GM12872 (cell line): ENCODE data around the gene GNG2.

ENCODE experiments used
- TF ChIP-seq, protein P1 (sequence below): IDR thresholded peaks from 3 replicates; pipeline ENCODE4 v1.5.1; 2011; ENCODE audit warnings: low read depth, mild to moderate bottlenecking, low read length, moderate library complexity; ENCODE audit not compliant: insufficient read depth

The GNG2 gene

DNA sequence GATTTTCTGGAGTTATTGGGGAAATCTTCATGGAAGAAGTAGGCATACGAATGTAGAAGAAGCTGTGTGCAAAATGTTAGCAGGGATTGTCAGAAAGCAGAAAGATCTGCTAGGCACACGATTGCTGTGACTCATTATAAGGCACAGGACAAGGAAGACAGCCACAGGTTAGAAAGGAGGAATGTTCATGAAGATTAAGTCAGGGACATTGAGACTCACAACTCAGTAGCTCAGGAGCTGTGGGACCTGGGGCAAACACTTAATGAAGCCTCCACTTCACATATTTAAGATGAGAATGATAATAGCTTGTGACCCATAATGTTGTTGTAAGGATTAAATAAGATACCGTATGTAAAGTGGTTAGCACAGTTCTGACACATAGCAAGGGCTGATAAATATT lies 102.3 kb downstream of the GNG2 start:
- TF ChIP-seq, protein P1, sequence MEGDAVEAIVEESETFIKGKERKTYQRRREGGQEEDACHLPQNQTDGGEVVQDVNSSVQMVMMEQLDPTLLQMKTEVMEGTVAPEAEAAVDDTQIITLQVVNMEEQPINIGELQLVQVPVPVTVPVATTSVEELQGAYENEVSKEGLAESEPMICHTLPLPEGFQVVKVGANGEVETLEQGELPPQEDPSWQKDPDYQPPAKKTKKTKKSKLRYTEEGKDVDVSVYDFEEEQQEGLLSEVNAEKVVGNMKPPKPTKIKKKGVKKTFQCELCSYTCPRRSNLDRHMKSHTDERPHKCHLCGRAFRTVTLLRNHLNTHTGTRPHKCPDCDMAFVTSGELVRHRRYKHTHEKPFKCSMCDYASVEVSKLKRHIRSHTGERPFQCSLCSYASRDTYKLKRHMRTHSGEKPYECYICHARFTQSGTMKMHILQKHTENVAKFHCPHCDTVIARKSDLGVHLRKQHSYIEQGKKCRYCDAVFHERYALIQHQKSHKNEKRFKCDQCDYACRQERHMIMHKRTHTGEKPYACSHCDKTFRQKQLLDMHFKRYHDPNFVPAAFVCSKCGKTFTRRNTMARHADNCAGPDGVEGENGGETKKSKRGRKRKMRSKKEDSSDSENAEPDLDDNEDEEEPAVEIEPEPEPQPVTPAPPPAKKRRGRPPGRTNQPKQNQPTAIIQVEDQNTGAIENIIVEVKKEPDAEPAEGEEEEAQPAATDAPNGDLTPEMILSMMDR: no peak

DNA sequence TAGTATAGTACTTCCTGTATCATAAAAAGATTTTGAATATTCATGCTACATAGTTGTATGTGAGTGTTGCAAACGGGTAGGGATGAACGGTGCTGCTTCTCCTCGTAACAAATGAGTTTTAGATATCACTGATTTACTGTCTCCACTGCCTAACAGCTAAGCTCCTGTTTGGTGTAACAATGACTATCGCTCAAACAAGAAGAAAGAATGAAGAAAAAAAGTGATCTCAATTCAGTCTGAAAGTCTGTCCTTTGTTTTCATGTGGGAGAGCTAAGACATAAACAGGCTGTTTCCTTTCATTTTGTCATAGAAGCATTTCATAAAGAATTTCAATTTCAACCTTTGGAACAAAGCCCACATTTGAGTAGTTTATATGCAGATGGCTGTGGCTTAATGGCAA lies 102.9 kb downstream of the GNG2 start:
- TF ChIP-seq, protein P1: no peak

DNA sequence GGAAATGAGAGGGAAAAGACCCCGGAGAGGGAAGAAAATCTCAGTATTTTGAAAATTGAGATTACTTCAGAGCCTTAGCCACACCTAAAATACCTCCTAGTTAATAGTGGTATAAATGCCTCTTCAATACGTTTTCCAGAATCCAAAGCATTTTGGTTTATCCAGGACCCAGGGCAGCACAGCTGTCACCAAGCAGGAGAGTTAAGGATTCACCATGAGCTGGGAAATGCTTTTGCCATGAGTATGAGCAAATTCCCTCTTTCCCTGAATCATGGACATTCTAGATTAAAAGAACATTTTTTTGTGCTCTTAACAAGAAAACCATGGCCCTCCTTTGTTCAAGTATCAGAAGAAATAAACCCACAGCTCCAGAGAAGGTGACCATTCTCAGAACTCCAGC lies 107.1 kb downstream of the GNG2 start:
- TF ChIP-seq, protein P1: no peak

DNA sequence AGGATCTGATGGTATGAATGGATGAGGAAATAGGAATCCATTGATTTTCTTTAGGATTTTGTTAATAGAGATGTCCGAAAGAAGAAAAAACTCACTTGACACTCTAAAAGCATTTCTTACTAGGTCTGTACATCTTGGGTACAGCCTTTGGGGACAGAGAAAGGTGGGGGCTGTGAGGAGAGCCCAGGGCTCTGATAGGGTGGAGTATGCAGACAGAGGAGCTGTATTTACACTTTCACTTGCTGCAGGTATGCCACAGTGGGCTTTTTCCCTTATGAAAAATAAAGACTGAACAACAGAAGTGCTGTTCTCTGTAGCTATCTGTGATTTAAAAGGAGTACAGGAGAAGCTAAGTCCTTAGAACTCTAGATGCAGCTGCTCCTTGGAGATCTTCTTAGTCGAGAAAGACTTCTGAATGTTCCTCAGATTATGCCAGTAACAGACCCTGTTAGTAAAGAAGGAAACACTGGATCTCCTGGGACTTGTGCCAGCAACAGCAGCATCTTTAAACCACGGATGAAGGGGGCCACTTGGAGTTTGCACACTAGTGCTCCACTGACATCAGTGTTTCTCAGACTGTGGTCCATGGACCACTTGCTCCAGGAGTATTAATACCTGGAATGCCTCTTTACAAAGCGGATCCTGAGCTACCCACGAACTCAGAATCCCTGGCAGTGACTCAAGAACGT lies 109.6 kb downstream of the GNG2 start:
- TF ChIP-seq, protein P1: no peak

DNA sequence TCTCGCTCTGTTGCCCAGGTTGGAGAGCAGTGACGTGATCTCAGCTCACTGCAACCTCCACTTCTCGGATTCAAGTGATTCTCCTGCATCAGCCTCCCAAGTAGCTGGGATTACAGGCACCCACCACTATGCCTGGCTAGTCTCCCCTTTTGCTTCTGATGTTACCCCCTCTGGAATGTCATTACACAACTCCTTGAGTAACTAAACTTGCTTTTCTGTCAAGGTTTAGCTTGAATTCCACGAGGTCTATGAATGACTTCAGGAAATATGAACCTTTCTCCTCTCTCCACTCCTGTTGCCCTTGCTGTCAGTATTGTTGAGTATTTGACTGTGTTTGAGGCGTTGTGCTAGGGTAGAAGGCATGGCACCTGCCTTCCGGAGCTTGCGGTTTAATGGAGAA lies 112.2 kb downstream of the GNG2 start:
- TF ChIP-seq, protein P1: no peak

DNA sequence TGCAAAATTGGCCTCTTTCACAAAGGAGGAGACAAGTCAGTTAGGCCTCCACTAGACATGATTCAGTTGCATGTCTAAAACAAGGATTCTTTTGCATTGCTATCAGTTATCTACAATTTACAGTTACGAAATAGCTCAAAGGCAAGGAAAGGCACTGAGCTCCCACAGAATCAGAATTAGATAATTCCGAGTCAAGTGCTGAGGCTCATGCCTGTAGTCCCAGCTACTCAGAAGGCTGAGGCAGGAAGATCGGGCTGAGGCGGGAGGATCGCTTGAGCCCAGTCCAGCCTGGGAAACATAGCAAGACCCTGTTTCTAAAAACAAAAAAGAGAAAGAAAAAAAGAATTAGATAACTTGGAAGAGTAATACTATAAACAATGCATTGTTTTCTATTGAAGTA lies 116.7 kb downstream of the GNG2 start:
- TF ChIP-seq, protein P1: no peak

DNA sequence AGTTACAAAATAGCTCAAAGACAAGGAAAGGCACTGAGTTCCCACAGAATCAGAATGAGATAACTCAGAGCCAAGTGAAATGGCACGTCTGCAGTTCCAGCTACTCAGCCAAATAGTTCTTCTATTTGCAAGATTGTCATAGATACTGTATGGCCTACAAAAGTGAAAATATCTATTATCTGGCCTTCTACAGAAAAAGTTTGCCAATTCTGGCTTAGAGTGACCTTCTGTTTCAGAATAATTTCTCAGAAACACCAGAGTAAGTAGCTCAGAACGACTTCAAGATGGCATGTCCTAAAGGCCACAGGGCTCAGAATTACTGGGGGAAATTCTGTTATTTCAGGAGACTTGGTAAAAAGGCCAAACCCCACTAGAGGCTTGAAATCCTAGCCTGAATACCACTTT lies 118.3 kb downstream of the GNG2 start:
- TF ChIP-seq, protein P1: no peak
